K562 (cell line): ENCODE data around the gene XKR7. TPM values are rescaled to one million over a fixed set of nuclear protein-coding genes. Genes with fewer than 3 reads are reported as not detected.

Experiments used
- FOSL1 ChIP-seq: fragments of 200-800 bp; sonication (Bioruptor generic); conservative IDR thresholded peaks from 2 replicates; pipeline ENCODE4 v1.6.1; 2016; ENCODE audit warnings: missing genetic modification characterization, missing compliant biosample characterization
- HMGN3 ChIP-seq: IDR thresholded peaks from 2 replicates; pipeline ENCODE4 v1.6.1; 2011; ENCODE audit warnings: borderline replicate concordance, low read depth, mild to moderate bottlenecking, mixed read lengths, low read length; ENCODE audit not compliant: insufficient read length; ENCODE audit errors: extremely low read depth
- KHSRP ChIP-seq: fragments of 450-650 bp; IDR thresholded peaks from 2 replicates; pipeline ENCODE4 v1.6.1; 2017
- MCM2 ChIP-seq: fragments of 450-650 bp; IDR thresholded peaks from 2 replicates; pipeline ENCODE4 v1.6.1; 2017; ENCODE audit warnings: low read depth, mild to moderate bottlenecking
- NCOA2 ChIP-seq, 2 experiments: fragments of 450-650 bp; IDR thresholded peaks; 2 replicates each; pipeline ENCODE4 v1.6.1; 2018; ENCODE audit warnings: mild to moderate bottlenecking in 2 of 2, moderate library complexity in 1 of 2; ENCODE audit not compliant: partially characterized antibody in 2 of 2
- PCBP2 ChIP-seq: fragments of 200-400 bp; formaldehyde crosslinking; IDR thresholded peaks from 2 replicates; pipeline ENCODE4 v1.6.1; 2018; ENCODE audit warnings: low read length, low read depth, mild to moderate bottlenecking, moderate library complexity; ENCODE audit not compliant: poor library complexity, severe bottlenecking
- RBFOX2 ChIP-seq: fragments of 200-400 bp; formaldehyde crosslinking; IDR thresholded peaks from 2 replicates; pipeline ENCODE4 v1.6.1; 2017; ENCODE audit warnings: low read depth, mild to moderate bottlenecking, low read length, moderate library complexity
- RREB1 ChIP-seq: fragments of 250-450 bp; sonication (Bioruptor Pico); IDR thresholded peaks from 2 replicates; pipeline ENCODE4 v1.4.0; 2020
- WHSC1 ChIP-seq: IDR thresholded peaks from one replicate; pipeline ENCODE4 v1.6.1; 2012; ENCODE audit warnings: low read length, control low read depth, inconsistent platforms
- ZNF551 ChIP-seq: fragments of 250-450 bp; sonication (Bioruptor Pico); IDR thresholded peaks from 2 replicates; pipeline ENCODE4 v1.5.0; 2021; ENCODE audit warnings: mild to moderate bottlenecking, moderate library complexity
- ZNF589 ChIP-seq: fragments of 200-800 bp; sonication (Bioruptor generic); IDR thresholded peaks from 2 replicates; pipeline ENCODE4 v1.6.1; 2016; ENCODE audit warnings: low read depth, missing genetic modification characterization, missing compliant biosample characterization
- polyA plus RNA-seq, 8 experiments: library from polyadenylated mRNA; depleted of rRNA in 4 of 8; stranded (reverse) in 5 of 8; unstranded in 3 of 8; fragments of >200 nt; fragmentation: Nextera tagmentation in 2 of 8; fragmentation: Illumina TruSeq in 1 of 8; extraction: Ambion mirVana in 2 of 8; extraction: Trizol in 1 of 8; gene quantifications; 2 replicates each; pipeline versions ENCODE4 v1.2.1 to v1.2.3, GENCODE V29; 2011 to 2014; ENCODE audit warnings: inconsistent platforms in 1 of 8, missing spikeins in 1 of 8
- total RNA-seq, 7 experiments: library from RNA; depleted of rRNA in 6 of 7; stranded (reverse); fragments of >200 nt in 6 of 7; fragmentation: Illumina TruSeq in 2 of 7; extraction: Trizol in 2 of 7; gene quantifications; 2 replicates each; pipeline versions ENCODE4 v1.2.1 to v1.2.3, GENCODE V29; 2011 to 2021; ENCODE audit warnings: low replicate concordance in 1 of 7
- TF ChIP-seq, protein P1 (sequence below): fragments of 450-650 bp; IDR thresholded peaks from 2 replicates; pipeline ENCODE4 v1.6.1; 2016
- TF ChIP-seq, protein P2 (sequence below): IDR thresholded peaks from 3 replicates; pipeline ENCODE4 v1.6.1; 2011; ENCODE audit warnings: borderline replicate concordance, mild to moderate bottlenecking, moderate library complexity; ENCODE audit not compliant: insufficient read length; ENCODE audit errors: extremely low read depth
- TF ChIP-seq, protein P3 (sequence below), 2 experiments: IDR thresholded peaks; 2 replicates each; pipeline ENCODE4 v1.6.1; 2011; ENCODE audit warnings: borderline replicate concordance in 1 of 2, control low read depth in 1 of 2, low read depth in 1 of 2, low read length in 1 of 2, mild to moderate bottlenecking in 1 of 2, mixed read lengths in 1 of 2, moderate library complexity in 1 of 2; ENCODE audit not compliant: insufficient read depth in 1 of 2, insufficient read length in 1 of 2, poor library complexity in 1 of 2, severe bottlenecking in 1 of 2; ENCODE audit errors: extremely low read depth in 1 of 2

The XKR7 gene
- total and polyA plus RNA-seq, 9 of the 15 experiments (the other 6 are each of a cell fraction or from before 2014, with no cell fraction given) = 0.02 TPM; not detected in 8

DNA sequence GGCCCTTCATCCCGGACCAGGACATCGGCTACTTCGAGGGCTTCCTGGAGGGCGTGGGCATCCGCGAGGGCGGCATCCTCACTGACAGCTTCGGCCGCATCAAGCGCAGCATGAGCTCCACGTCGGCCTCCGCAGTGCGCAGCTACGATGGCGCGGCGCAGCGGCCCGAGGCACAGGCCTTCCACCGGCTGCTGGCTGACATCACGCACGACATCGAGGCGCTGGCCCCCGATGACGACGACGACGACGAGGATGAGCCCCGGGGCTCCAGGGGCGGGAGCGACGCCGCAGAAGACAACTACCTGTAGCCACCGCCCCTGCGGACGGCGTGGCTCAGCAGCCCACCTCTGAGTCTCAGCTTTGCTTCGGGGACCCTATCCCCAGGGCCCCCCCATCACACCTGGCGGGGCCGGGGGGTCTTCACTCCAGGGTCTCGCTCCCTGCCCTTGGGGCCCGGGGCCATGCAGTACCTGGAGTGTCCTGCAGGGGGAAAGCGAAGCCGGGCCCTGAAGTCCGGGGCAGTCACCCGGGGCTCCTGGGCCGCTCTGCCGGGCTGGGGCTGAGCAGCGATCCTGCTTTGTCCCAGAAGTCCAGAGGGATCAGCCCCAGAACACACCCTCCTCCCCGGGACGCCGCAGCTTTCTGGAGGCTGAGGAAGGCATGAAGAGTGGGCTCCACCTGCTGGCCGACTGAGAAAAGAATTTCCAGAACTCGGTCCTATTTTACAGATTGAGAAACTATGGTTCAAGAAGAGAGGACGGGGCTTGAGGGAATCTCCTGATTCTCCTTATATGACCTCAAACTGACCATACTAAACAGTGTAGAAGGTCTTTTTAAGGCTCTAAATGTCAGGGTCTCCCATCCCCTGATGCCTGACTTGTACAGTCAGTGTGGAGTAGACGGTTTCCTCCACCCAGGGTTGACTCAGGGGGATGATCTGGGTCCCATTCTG lies 63.3 kb downstream of the XKR7 start (continued):
- TF ChIP-seq, protein P1, sequence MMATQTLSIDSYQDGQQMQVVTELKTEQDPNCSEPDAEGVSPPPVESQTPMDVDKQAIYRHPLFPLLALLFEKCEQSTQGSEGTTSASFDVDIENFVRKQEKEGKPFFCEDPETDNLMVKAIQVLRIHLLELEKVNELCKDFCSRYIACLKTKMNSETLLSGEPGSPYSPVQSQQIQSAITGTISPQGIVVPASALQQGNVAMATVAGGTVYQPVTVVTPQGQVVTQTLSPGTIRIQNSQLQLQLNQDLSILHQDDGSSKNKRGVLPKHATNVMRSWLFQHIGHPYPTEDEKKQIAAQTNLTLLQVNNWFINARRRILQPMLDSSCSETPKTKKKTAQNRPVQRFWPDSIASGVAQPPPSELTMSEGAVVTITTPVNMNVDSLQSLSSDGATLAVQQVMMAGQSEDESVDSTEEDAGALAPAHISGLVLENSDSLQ = no peak
- TF ChIP-seq NCOA2 (IDR thresholded peaks at IDR 0.05; ENCODE audit: partially characterized antibody in 2 of 2) (no peak), WHSC1 (no peak), KHSRP (no peak), RBFOX2 (0 out of 2 replicates have a peak, but pooled peaks have one; percentile 17), MCM2 (no peak), HMGN3 (peak; percentile 33), PCBP2 (no peak), ZNF589 (CRISPR knock-in tag) (no peak), ZNF551 (CRISPR knock-in tag) (no peak), RREB1 (CRISPR knock-in tag) (no peak), FOSL1 (no peak)
- TF ChIP-seq, protein P2, sequence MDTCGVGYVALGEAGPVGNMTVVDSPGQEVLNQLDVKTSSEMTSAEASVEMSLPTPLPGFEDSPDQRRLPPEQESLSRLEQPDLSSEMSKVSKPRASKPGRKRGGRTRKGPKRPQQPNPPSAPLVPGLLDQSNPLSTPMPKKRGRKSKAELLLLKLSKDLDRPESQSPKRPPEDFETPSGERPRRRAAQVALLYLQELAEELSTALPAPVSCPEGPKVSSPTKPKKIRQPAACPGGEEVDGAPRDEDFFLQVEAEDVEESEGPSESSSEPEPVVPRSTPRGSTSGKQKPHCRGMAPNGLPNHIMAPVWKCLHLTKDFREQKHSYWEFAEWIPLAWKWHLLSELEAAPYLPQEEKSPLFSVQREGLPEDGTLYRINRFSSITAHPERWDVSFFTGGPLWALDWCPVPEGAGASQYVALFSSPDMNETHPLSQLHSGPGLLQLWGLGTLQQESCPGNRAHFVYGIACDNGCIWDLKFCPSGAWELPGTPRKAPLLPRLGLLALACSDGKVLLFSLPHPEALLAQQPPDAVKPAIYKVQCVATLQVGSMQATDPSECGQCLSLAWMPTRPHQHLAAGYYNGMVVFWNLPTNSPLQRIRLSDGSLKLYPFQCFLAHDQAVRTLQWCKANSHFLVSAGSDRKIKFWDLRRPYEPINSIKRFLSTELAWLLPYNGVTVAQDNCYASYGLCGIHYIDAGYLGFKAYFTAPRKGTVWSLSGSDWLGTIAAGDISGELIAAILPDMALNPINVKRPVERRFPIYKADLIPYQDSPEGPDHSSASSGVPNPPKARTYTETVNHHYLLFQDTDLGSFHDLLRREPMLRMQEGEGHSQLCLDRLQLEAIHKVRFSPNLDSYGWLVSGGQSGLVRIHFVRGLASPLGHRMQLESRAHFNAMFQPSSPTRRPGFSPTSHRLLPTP = no peak
- TF ChIP-seq, protein P3, sequence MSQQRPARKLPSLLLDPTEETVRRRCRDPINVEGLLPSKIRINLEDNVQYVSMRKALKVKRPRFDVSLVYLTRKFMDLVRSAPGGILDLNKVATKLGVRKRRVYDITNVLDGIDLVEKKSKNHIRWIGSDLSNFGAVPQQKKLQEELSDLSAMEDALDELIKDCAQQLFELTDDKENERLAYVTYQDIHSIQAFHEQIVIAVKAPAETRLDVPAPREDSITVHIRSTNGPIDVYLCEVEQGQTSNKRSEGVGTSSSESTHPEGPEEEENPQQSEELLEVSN (IDR thresholded peaks at IDR 0.05; ENCODE audit: borderline replicate concordance in 1 of 2, extremely low read depth in 1 of 2, insufficient read depth in 1 of 2, insufficient read length in 1 of 2, low read depth in 1 of 2, low read length in 1 of 2, poor library complexity in 1 of 2, severe bottlenecking in 1 of 2) = no peak
